Transverse colon (tissue), 4 donors: ENCODE data around the gene VWA3A. TPM values are rescaled to one million over a fixed set of nuclear protein-coding genes. Genes with fewer than 3 reads are reported as not detected.

ENCODE experiments used
- DNase-seq: peaks from one replicate; pipeline ENCODE4 v3.0.0-alpha.2; 2019
- H3K27ac ChIP-seq, 4 donors: fragments of 200-600 bp; sonication (generic); 2 replicates each; pipeline ENCODE4 v1.5.1; 2016 to 2018; ENCODE audit warnings: inconsistent platforms in 4 of 4
- H3K27me3 ChIP-seq: fragments of 200-600 bp; sonication (generic); 2 replicates; pipeline ENCODE4 v1.5.1; 2017; ENCODE audit warnings: inconsistent platforms
- H3K36me3 ChIP-seq, 4 donors: fragments of 200-600 bp; sonication (generic); 2 replicates each; pipeline ENCODE4 v1.5.1; 2017 to 2019; ENCODE audit warnings: inconsistent platforms in 4 of 4
- H3K4me1 ChIP-seq, 4 donors: fragments of 200-600 bp; sonication (generic); 2 replicates each; pipeline ENCODE4 v1.5.1; 2017 to 2020; ENCODE audit warnings: inconsistent platforms in 4 of 4
- H3K4me3 ChIP-seq, 4 donors: fragments of 200-600 bp; sonication (generic); 1 replicate in 1 of 4; 2 replicates in 3 of 4; pipeline versions ENCODE4 v1.5.1 to v1.6.1; 2017 to 2019; ENCODE audit warnings: inconsistent platforms in 4 of 4
- H3K9me3 ChIP-seq, 2 donors: fragments of 200-600 bp; sonication (generic); 2 replicates each; pipeline ENCODE4 v1.5.1; 2017 to 2019; ENCODE audit warnings: inconsistent platforms in 2 of 2
- EP300 ChIP-seq: sonication (generic); formaldehyde crosslinking; IDR thresholded peaks from one replicate; pipeline ENCODE4 v1.6.1; 2017; ENCODE audit warnings: antibody characterized with exemption, low read depth
- POLR2A ChIP-seq: fragments of 450-650 bp; IDR thresholded peaks from one replicate; pipeline ENCODE4 v1.6.1; 2016; ENCODE audit warnings: antibody characterized with exemption, mild to moderate bottlenecking, moderate library complexity
- POLR2AphosphoS5 ChIP-seq, 3 donors: sonication (generic); formaldehyde crosslinking; IDR thresholded peaks; one replicate each; pipeline ENCODE4 v1.6.1; 2016; ENCODE audit warnings: antibody characterized with exemption in 3 of 3
- WGBS, 2 donors: methylation state at CpG; one replicate each; pipeline ENCODE4 v1.1.5; 2018; ENCODE audit warnings: low coverage in 1 of 2; 5-methylcytosine and 5-hydroxymethylcytosine counted together
- in situ Hi-C, 4 donors: fragments of 200-750 bp; cut with MboI; loops; one replicate each; pipeline versions ENCODE4 v1.15.0 to v1.15.1; 2017; ENCODE audit warnings: low sequenced_read_pairs in 3 of 4, low pct_ligation_motif_present in 1 of 4, low pct_unique_long_range_greater_than_20kb in 1 of 4
- intact Hi-C: fragments of 100-400 bp; cut with DNase I; formaldehyde crosslinking; loops from one replicate; pipeline ENCODE4 v1.15.1; 2023; ENCODE audit warnings: low total_unique reads
- total RNA-seq, 4 donors: library from RNA; depleted of rRNA; stranded (reverse); fragments of >200 nt; gene quantifications; one replicate each; pipeline ENCODE4 v1.1.0, GENCODE V29; 2016
- TF ChIP-seq, protein P1 (sequence below), 5 experiments: fragments of 200-600 bp in 3 of 5; fragments of 450-650 bp in 2 of 5; sonication (generic) in 3 of 5; IDR thresholded peaks; 1 replicate in 2 of 5; 2 replicates in 3 of 5; pipeline ENCODE4 v1.5.1; 2016 to 2017; ENCODE audit warnings: antibody characterized with exemption in 5 of 5, inconsistent platforms in 3 of 5, mild to moderate bottlenecking in 2 of 5, moderate library complexity in 1 of 5

The VWA3A gene
- total RNA-seq, 4 donors from 2014 or later = 0.14 TPM; not detected in 3

DNA sequence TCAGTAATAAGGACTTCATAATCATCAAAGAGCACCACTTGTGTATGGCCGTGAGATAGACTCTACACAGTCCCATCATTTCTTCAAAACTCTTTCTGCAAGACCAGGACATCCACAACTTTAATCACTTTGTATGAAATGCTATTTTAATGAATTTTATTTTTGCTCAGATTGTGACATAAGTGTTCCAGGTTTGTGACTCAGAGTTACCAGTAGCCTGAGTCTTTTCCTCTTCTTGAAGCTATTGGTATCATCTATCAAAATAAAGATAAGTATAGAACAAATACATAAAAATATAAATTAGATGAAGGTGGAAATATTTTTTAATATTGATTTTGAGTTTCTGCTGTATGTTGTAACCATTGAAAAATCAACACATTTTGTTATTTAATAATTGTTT is 16.6 kb upstream of the VWA3A start:
- in situ Hi-C loops (loop anchor here in 1 of 4 donors (10.0 kb wide), 1 partner anchor 81 kb away; no protein-coding TSS in a partner anchor), intact Hi-C loops (loop anchor here (5.0 kb wide), 1 partner anchor 73 kb away; the partner anchor contains the start of gene PDZD9)
- TF ChIP-seq, protein P1, sequence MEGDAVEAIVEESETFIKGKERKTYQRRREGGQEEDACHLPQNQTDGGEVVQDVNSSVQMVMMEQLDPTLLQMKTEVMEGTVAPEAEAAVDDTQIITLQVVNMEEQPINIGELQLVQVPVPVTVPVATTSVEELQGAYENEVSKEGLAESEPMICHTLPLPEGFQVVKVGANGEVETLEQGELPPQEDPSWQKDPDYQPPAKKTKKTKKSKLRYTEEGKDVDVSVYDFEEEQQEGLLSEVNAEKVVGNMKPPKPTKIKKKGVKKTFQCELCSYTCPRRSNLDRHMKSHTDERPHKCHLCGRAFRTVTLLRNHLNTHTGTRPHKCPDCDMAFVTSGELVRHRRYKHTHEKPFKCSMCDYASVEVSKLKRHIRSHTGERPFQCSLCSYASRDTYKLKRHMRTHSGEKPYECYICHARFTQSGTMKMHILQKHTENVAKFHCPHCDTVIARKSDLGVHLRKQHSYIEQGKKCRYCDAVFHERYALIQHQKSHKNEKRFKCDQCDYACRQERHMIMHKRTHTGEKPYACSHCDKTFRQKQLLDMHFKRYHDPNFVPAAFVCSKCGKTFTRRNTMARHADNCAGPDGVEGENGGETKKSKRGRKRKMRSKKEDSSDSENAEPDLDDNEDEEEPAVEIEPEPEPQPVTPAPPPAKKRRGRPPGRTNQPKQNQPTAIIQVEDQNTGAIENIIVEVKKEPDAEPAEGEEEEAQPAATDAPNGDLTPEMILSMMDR (IDR thresholded peaks at IDR 0.05) = no peak
- TF ChIP-seq POLR2AphosphoS5 (IDR thresholded peaks at IDR 0.05) (no peak), EP300 (no peak), POLR2A (no peak)
- Histone ChIP-seq H3K27ac (no peak overlapping the region), H3K4me1 (no peaks in the 10 kb centered on the region), H3K4me3 (no peak overlapping the region), H3K27me3 (no peaks in the 10 kb centered on the region), H3K36me3 (no peaks in the 10 kb centered on the region), H3K9me3 (no peaks in the 10 kb centered on the region)
- no peak for DNase-seq
- WGBS, 2 donors = 92 to 100% methylated on average over 1 of the region's 1 CpG

DNA sequence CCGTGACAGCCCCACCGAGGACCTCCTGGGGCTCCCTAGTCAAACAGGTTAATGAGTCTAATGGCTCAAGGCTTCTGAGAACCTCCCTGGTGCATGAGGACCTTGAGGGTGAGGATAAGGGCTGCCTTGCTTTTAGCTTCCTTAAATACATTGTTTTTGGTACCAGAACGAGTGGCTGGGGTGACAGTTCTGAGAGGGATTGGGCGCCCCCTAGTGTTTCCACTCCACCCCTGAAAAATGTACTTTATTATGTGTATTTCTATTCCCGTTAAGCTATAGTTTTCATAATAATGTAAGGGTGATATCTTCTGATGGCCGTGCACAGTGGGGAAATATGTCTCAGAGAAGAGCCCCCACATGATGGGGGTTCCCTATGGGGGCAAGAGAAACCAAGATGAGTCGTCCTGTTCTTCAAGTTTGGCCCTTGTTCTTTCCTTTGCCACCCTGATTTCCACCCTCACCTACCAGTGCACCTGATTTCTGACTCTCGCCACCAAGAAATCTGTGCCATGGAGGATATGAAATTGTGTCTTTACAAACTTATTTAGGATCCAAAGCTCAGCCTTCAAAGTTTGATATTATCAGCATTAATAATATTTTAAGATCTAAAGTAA is 14.5 kb upstream of the VWA3A start:
- WGBS, 2 donors = 46 to 62% methylated on average over 6 to 8 of the region's 8 CpGs
- in situ Hi-C loops = loop anchor here in 1 of 4 donors (10.0 kb wide), 1 partner anchor 83 kb away; no protein-coding TSS in a partner anchor
- intact Hi-C loops = loop anchor here (5.0 kb wide), 1 partner anchor 76 kb away; the partner anchor contains the start of gene PDZD9
- H3K9me3 ChIP-seq = no peaks in the 10 kb centered on the region
- no peaks in the 10 kb centered on the region for H3K4me1 ChIP-seq
- DNase-seq = peak; percentile 69
- TF ChIP-seq EP300 = no peak
- TF ChIP-seq, protein P1 (IDR thresholded peaks at IDR 0.05) = peak; percentile 73 to 87 (median 81)
- no peak for TF ChIP-seq POLR2A
- no peak for TF ChIP-seq POLR2AphosphoS5 (IDR thresholded peaks at IDR 0.05)
- H3K27me3 ChIP-seq = no peaks in the 10 kb centered on the region
- H3K36me3 ChIP-seq = peaks cover 0 to 3% (median 0%) of the 10 kb centered on the region in 4 donors
- H3K27ac ChIP-seq = no peak overlapping the region
- H3K4me3 ChIP-seq = no peak overlapping the region

DNA sequence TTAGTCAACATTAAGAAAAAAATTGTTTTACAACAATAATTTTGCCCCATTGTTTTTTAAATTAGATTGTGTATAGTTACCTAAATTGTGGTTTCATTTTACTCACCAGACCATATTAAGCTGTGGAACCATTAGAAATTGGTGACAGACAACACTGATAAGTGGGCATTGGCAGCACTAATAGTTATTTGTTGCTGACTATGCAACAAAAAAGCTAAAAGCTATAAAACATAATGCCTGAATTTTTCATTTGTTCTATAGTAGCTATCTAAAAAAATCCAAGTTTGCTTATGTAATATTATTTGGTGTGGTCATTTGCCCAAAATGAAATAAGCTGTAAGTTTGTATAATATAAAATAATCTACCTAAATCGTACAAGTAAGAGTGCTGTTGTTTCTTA is 13.7 kb upstream of the VWA3A start:
- intact Hi-C loops (loop anchor here (5.0 kb wide), 1 partner anchor 76 kb away; the partner anchor contains the start of gene PDZD9), in situ Hi-C loops (loop anchor here in 1 of 4 donors (10.0 kb wide), 1 partner anchor 84 kb away; no protein-coding TSS in a partner anchor)
- no peak for DNase-seq
- Histone ChIP-seq H3K4me3 (no peak overlapping the region), H3K27me3 (no peaks in the 10 kb centered on the region), H3K4me1 (no peaks in the 10 kb centered on the region), H3K36me3 (peaks cover 0 to 3% (median 0%) of the 10 kb centered on the region in 4 donors), H3K9me3 (no peaks in the 10 kb centered on the region), H3K27ac (no peak overlapping the region)
- WGBS, 2 donors = 67 to 77% methylated on average over 1 of the region's 1 CpG
- no peak for TF ChIP-seq POLR2A
- TF ChIP-seq, protein P1 (IDR thresholded peaks at IDR 0.05) = no peak
- TF ChIP-seq POLR2AphosphoS5 (IDR thresholded peaks at IDR 0.05) = no peak
- TF ChIP-seq EP300 = no peak

DNA sequence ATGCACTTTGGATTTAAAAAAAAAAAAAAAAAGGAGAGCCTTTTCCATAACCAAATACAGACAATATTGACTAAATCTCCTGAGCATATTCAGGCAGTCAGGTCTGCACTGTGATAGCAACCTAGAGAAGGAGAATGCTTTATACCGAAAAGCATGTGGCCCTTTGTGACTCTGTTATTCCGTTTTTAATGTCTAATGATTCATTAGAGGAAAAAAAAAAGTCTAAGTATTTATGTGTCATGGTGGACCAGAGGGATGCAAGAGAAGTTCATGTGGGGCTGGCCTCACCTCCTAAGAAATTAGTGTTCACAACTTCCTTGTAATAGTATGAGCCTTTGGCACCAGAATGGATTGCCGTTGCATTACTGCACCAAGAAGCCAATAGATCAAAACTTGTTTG is 11.3 kb upstream of the VWA3A start:
- H3K4me1 ChIP-seq = no peaks in the 10 kb centered on the region
- H3K9me3 ChIP-seq = no peaks in the 10 kb centered on the region
- H3K4me3 ChIP-seq = no peak overlapping the region
- H3K27me3 ChIP-seq = no peaks in the 10 kb centered on the region
- in situ Hi-C loops = loop anchor here in 1 of 4 donors (10.0 kb wide), 1 partner anchor 86 kb away; no protein-coding TSS in a partner anchor
- DNase-seq = no peak
- 94 to 97% methylated on average over 3 of the region's 3 CpGs for WGBS, 2 donors
- intact Hi-C loops = no loop called here
- no peak overlapping the region for H3K27ac ChIP-seq
- H3K36me3 ChIP-seq = peaks cover 0 to 3% (median 0%) of the 10 kb centered on the region in 4 donors
- TF ChIP-seq POLR2AphosphoS5 (IDR thresholded peaks at IDR 0.05) (no peak), EP300 (no peak), POLR2A (no peak)
- TF ChIP-seq, protein P1 (IDR thresholded peaks at IDR 0.05) = no peak
